Stimulated activated CD8-positive, alpha-beta memory T cell treated with anti-CD3 and anti-CD28 coated beads, Interleukin-7, amount 100 ng/mL, for 1 hour (primary cell): Measurements from ENCODE around the gene NAV2.
"Not testable (repeated sequence)": the region's sequence is repeated elsewhere in the genome, so short reads cannot be mapped to it uniquely, and the experiment has no call there.

Experiments used
- DNase-seq, 2 donors: peaks; one replicate each; pipeline ENCODE4 v3.0.0-alpha.2; 2020; ENCODE audit warnings: low read depth in 2 of 2

NAV2 gene

DNA sequence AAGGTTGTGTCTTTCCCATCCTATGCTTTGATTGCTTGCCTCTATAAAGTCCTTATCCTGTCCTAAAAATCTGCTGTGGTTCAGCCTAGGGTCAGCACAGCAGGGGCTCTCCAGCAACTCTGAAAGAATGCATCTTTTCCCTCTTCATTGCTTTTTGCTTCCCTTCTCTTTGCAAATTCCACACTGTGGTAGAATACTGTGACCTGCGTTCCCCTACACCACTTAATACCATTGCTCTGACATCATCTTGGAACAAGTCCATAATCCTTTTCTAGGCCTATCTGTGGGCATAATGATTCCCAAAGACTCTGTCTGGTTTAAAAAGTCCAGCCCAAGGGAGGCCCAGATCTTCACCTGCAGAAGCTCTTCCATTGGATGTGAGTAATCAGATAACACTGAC lies 177.7 kb downstream of the NAV2 start:
- DNase-seq, result no peak

- no peak for DNase-seq
Observed at GRCh38 chr11:19891022-19891421, 178.4 kb downstream of the NAV2 start.

DNA sequence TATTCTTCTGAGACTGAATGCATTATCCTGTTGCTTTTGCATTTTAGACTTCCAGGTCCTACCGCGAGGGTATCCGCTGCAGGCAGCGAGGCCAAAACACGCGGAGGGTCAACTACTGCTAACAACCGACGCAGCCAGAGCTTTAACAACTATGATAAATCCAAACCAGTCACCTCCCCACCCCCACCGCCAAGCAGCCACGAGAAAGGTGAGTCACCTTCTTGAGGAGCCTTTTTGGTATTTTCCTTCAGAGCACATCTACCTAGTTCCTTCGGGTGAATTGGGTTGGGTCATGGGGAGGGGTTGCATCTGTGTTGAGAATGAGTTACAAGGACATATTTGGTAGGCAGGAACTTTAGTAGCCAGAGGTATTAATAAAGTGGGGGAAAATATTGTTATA lies 179.8 kb downstream of the NAV2 start:
- no peak for DNase-seq

GRCh38 chr11:19892876-19893275 lies 180.2 kb downstream of the NAV2 start:
- no peak for DNase-seq

DNA sequence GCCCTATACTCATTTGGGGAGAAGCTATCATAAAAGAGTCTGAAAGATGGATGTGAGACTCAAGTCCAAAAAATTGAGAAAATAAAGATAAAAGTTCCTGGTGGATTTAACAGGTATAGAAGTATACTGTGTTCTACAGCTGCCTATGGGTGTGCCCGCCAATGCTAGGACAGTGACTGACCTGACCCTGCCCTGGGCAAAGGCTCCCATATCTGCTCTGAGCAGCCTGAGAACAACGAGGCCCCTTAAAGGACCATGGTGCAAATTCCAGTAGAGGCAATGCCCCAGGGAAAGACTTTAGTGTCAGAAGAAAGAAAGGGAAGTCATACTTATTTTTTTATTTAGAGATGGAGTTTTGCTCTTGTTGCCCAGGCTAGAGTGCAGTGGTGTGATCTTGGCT lies 181.8 kb downstream of the NAV2 start:
- DNase-seq, result no peak

- not testable (repeated sequence) for DNase-seq
Observed at GRCh38 chr11:19895037-19895436, 182.4 kb downstream of the NAV2 start.

- DNase-seq, result no peak
Observed at GRCh38 chr11:19895776-19896175, 183.1 kb downstream of the NAV2 start.

- peak in 1 of 2 donors; percentile 11 for DNase-seq
Observed at GRCh38 chr11:19903620-19904069, 191.0 kb downstream of the NAV2 start.

- no peak for DNase-seq
Observed at GRCh38 chr11:19905280-19905853, 192.7 kb downstream of the NAV2 start.

DNA sequence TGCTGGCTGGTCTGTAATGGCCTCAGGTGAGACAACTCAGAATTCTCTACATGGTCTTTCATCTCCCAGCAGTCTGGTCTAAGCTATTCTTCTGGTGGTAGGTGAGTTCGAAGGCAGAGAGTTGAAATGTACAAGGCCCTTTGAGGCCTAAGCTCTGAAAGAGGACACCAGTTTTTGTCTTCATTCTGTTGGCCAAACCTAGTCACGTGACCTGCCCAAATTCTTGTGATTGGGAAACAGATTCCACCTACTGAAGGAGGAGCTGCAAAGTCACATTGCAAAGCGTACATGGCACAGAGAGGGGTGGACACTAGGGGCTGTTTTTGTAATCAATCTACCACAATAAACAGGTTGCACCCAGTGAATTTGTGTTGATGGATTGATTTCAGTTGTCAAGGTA lies 193.5 kb downstream of the NAV2 start:
- no peak for DNase-seq

DNA sequence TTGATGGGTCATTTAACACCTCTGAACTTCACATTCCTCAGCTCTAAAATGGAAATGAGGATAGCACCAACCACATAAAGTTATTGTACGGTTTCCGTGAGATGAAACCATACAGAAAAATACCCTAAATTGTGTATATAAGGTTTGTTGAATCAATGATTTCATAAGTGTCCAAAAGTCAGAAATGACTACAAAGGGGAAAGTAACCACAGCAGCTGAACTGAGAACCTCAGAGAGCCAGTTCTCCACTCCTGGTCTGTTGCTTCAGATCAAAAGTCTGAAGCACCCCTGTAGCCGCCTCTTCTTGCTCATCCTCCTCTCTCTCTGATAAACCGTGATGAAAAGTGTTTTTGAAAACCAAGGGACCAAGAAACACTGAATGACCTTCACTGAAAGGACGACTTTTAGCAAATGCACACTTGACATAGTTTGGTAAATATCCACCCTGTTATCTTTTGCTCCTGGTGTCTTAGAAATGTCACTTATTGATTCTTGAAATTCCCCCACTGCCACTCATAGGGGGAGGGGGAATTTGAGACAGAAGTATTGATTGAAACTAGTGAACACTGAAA lies 194.5 kb downstream of the NAV2 start:
- DNase-seq, result no peak

DNA sequence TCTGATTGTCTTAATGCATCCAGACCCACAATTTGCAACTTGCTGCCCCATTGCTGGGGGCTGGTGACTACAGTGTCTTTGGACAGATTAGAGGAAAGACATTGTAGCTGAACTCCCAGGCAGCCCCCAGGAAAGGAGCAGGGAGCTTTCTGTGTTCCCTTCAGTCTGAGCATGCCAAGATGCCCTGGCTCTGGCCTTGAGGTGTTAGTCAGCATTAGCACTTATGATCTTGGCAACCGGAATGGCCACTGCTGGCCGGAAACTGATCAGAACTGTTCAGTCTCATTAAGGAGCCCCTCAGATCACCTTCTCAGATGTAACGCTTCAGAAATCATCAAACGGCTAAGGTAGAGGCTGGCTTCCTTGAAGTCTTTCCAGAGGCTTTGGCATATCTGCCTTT lies 195.2 kb downstream of the NAV2 start:
- DNase-seq, result no peak

DNA sequence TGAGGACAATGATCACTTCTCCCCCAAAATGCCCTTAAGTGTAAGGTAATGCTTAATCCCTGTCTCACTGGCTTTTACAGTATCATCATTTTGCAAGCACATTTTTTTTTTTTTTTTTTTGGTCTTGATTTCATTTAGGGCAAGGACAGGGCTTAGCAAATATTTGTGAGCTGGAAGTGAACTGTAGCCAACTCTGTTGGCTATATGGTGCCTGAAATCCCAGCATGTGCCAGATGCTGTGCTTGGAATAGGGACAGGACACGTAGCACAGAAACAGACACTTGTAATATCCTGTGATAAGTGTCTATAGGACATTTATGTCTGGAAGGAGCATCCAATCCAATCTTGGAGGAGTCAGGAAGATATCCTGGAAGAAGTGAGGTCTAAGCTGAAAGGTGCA lies 198.3 kb downstream of the NAV2 start:
- no peak for DNase-seq

DNA sequence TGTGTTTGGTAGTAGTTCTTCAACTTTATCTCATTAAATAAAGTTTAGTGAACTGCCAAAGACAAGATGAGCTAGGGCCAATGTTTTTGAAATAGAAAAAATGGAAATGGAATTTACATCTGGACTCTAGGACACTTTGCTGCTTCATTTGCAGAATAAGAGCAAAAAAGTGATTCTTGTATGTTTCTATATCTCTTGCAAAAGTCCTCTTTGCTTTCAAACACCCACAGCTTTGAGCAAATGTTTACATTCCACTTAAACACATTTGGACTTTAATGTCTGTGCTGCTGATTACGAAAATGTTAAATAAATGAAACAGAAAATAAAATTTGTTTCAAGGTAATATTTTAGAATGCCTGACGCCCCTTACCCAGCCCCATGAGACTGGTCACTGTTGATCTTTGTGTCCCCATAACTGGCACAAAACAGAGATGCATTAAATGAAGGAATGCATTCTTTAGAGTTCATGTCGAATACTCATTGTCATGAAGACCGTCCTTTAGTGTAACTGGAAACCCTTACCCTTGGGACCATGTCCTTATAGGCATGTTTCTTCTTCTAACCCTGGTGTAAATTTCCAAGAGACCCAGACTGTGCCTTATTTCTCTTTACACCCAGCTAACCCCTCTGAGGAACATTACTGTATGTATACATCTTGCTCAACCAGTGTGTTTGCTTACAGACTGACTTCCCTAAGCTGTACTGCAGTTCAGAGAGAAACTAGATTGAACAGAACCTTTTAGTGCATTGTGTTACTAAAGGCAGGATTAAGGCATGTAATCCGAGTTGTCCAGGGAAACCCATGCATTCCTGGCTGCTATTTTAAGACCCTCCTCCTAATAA lies 199.7 kb downstream of the NAV2 start:
- DNase-seq, result no peak

DNA sequence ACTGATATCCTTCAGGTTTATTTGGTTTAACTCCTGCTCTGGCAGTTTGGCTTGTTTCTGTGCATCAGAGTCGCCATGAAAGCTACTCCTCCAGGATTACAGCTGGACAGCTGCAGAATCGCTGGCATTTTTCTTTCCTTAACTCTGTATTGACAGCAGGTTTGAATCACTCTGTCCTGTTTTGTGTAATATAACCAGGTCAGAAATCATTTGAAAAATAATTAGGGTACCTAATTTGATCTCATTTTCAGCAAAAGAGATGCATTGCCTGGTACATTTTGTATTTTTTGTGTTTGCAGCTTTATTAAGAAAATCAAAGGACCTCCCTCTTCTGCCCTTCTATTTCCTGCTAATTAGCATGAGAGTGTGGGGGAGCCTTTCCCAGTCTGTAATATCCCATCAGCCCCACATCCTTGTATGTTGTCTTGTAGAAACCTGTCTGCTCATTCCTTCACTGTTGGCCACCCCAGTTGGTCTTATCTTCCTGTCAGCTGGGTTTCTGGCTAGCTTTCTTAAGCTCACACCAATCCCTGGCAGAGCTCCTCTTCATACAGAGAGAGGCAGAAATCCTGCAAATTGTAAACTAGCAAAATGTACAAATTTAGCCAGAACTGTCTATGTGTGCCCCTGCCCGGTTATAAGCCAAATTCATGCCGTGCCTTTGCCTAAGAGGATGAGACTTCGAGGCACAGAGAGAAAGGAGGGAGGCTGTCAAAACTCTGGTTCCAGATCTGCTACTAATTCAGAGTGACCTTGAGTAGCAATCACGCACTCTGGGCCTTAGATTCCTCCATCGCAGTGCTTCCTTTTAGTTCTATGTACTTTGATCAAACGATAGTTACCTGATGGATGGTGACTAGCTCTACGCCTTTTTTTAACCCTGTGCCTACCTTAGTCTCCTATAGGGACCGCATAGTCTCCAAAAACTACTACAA lies 200.6 kb downstream of the NAV2 start:
- DNase-seq, result no peak

DNA sequence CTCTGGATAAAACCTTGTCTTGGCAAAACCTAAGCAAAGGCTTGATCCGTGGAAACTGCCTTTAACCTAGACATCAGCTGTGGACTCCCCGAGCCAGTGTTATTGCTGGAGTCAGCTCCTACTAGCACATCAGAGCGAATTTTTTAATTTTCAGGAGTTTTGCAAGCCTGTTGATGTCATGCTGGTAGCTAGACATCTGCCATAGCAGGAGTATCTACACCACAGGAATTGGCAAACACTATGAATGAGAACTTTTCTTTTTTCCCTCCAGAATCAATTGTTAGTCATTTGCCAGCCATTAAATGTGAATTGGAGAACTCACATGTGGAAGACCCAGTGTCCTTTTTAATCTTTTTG lies 201.2 kb downstream of the NAV2 start:
- DNase-seq, result no peak

DNA sequence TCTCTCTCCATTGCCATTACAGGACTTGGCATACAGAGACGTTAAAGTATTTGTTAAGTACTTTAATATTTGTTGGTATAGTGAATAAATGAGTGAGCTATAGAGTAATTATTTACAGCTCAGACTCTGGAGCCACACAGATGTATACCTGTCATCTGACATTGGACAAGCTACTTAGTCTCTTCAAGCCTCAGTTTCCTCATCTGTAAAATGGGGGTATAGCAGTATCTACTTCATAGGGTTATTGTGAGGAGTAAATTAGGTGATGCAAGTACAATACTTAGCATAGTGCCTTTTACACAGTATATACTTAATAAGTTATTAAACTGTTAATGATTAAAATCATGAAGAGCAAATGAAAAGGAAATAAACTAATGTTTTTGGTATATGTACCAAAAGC lies 203.2 kb downstream of the NAV2 start:
- no peak for DNase-seq

DNA sequence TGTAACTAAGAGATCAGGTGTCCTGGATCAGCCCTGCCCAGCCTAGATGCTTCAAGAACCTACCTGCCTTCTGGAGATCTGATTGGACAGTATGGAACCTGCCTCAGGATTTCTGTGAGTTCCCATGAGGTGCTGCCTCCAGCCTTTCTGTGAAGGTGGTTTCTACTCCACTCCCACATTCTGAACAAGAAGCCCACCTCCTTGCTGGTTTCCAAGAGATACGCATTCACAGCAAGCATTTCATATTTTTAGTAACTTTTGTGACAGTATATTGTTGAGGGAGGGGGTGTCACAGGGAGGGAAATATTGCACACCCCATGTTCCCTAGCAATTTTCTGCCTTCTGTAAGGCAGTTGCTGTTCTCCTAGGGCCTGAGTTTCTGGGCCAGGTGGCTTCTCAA lies 204.4 kb downstream of the NAV2 start:
- DNase-seq, result no peak

GRCh38 chr11:19918302-19919049 lies 205.8 kb downstream of the NAV2 start:
- DNase-seq, result no peak

DNA sequence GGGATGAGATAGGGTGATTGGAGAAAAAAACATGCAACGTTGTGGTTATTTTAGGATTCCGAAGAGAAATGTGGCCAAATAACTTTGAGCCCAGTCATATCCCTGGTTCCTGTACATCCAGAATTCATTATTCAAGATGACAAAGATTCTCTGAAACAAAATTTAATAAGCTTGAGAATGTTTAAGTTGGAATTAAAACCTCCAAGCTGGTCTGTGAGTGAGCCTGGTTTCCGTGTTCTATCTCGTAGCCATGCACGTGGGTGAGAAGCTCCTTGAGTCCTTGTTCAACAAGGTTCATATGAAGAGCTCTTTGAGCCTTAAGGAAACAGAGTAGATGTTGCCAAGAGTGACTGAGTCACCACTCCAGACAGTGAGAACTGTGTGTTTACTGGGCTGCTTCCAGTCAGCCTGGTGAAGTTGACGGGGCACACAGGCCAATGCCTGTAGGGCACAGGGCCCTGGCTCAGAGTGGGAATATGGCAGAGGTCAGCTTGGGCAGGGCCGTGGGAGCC lies 206.5 kb downstream of the NAV2 start:
- no peak for DNase-seq

GRCh38 chr11:19920982-19921381 lies 208.3 kb downstream of the NAV2 start:
- no peak for DNase-seq
